COR-L47 (cell line): ENCODE data around the gene KRTAP5-9.
"Not testable (repeated sequence)": the region's sequence is repeated elsewhere in the genome, so short reads cannot be mapped to it uniquely, and the experiment has no call there.

Experiments used
- DNase-seq: peaks from one replicate; lab custom pipeline; 2025; lab: John Stamatoyannopoulos, UW

The KRTAP5-9 gene

DNA sequence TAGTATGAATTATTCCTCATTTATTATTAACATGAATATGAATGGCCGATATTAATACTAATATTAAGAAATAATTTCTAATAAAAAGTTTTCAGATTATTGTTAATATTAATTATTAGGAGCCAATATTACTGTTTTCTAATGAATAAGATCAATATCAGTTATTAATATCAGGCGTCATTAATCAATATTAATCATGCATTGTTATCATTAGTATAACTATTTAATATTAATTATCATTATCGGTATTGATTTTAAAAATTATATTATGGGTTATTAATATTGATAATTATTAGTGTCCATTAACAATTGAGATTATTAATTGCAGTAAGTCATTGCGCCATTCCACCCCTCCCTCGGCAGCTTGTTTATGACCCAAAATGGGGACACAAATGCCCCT is 37.5 kb downstream of the KRTAP5-9 start:
- DNase-seq: not testable (repeated sequence)

GRCh38 chr11:71588314-71588713 is 40.1 kb downstream of the KRTAP5-9 start:
- DNase-seq: not testable (repeated sequence)

- not testable (repeated sequence) for DNase-seq
Measured at GRCh38 chr11:71588822-71589545, 40.8 kb downstream of the KRTAP5-9 start.

- DNase-seq: not testable (repeated sequence)
Measured at GRCh38 chr11:71589546-71589920, 41.3 kb downstream of the KRTAP5-9 start.
